Muscle layer of duodenum (tissue), 2 donors: ENCODE measurements around the gene ACSS1.
A peak's percentile ranks its signal among the peaks of the same experiment; 100 is the strongest.

Source experiments
- H3K27ac ChIP-seq: one replicate; pipeline ENCODE4 v1.7.0; 2013; ENCODE audit warnings: mild to moderate bottlenecking, low read length
- H3K27me3 ChIP-seq: one replicate; pipeline ENCODE4 v1.7.0; 2013; ENCODE audit warnings: low read depth, mild to moderate bottlenecking, control low read depth, low read length
- H3K36me3 ChIP-seq, 2 donors: one replicate each; pipeline ENCODE4 v1.7.0; 2013; ENCODE audit warnings: low read length in 2 of 2, control low read depth in 1 of 2, mild to moderate bottlenecking in 1 of 2; ENCODE audit not compliant: insufficient read depth in 2 of 2, control insufficient read depth in 1 of 2
- H3K4me1 ChIP-seq, 2 donors: one replicate each; pipeline ENCODE4 v1.7.0; 2013; ENCODE audit warnings: low read length in 2 of 2, mild to moderate bottlenecking in 2 of 2, control low read depth in 1 of 2, moderate library complexity in 1 of 2; ENCODE audit not compliant: insufficient read depth in 2 of 2, control insufficient read depth in 1 of 2
- H3K4me3 ChIP-seq, 2 donors: one replicate each; pipeline ENCODE4 v1.7.0; 2013; ENCODE audit warnings: low read length in 2 of 2, low read depth in 1 of 2, mild to moderate bottlenecking in 1 of 2
- H3K9me3 ChIP-seq, 2 donors: one replicate each; pipeline ENCODE4 v1.7.0; 2013; ENCODE audit warnings: low read length in 2 of 2, control low read depth in 1 of 2, mild to moderate bottlenecking in 1 of 2; ENCODE audit not compliant: control insufficient read depth in 1 of 2
- donor health status: healthy.

The ACSS1 gene

DNA sequence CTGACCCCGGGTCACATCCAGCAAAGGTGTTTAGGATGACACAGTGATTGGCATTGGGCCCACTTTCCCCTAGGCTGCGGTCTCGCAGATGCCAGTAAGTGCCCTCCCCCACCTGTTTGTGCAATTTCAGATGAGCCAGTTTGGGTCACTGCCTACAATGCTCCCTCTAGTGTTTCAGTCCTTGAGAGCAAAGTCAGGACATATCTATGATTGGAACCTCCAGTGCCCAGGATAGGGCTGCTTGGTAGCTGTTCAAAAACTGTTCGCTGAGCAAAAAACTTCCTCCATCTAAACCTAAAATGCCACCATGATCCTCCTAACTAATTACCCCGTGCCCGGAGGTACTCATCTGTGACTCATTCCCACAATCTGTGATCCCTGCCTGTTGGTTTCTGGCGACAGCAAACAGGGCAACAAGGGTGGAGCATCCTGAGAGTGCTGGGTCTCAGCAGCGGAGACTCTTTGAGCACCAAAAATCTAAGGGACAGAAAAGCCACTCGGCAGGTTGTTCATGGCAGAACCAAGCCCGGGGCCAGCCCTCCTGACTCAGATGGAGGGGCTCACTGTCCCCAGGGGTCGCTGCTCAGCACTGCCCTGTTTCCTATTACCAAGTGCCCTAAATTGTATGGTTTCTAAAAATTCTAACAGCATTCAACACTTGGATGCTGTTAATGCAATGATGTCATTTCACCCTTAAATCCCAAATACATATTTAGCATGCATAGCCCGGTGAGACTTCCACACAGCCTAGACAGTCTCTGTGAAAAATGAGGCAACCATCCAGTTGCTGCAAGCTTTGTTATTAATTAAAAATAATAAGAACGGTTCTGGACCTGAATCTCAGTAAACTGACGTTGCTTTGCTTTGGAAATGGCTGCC, 19.0 kb upstream of the ACSS1 start:
- Histone ChIP-seq H3K9me3 (no peaks in the 10 kb centered on the region), H3K27ac (no peak overlapping the region), H3K36me3 (no peaks in the 10 kb centered on the region), H3K4me3 (peak overlapping the region; percentile 30 to 54), H3K4me1 (peaks cover 0 to 20% of the 10 kb centered on the region in 2 donors), H3K27me3 (peaks cover 32% of the 10 kb centered on the region)

- Histone ChIP-seq H3K36me3 (no peaks in the 10 kb centered on the region), H3K27ac (no peak overlapping the region), H3K4me1 (peaks cover 0 to 13% of the 10 kb centered on the region in 2 donors), H3K27me3 (peaks cover 26% of the 10 kb centered on the region), H3K9me3 (no peaks in the 10 kb centered on the region), H3K4me3 (no peak overlapping the region)
These were observed 18.3 kb upstream of the ACSS1 start for GRCh38 chr20:25076201-25076600.

- peaks cover 0 to 11% of the 10 kb centered on the region in 2 donors for H3K4me1 ChIP-seq
- H3K4me3 ChIP-seq: no peak overlapping the region
- H3K27ac ChIP-seq: no peak overlapping the region
- no peaks in the 10 kb centered on the region for H3K9me3 ChIP-seq
- peaks cover 18% of the 10 kb centered on the region for H3K27me3 ChIP-seq
- H3K36me3 ChIP-seq: no peaks in the 10 kb centered on the region
These were observed 15.6 kb upstream of the ACSS1 start for GRCh38 chr20:25073544-25073943.

- Histone ChIP-seq H3K4me1 (peaks cover 0 to 8% of the 10 kb centered on the region in 2 donors), H3K27ac (no peak overlapping the region), H3K4me3 (no peak overlapping the region), H3K36me3 (no peaks in the 10 kb centered on the region), H3K27me3 (peaks cover 18% of the 10 kb centered on the region), H3K9me3 (no peaks in the 10 kb centered on the region)
These were observed 14.4 kb upstream of the ACSS1 start for GRCh38 chr20:25072226-25072811.

- Histone ChIP-seq H3K27ac (no peak overlapping the region), H3K27me3 (peaks cover 18% of the 10 kb centered on the region), H3K4me1 (peaks cover 0 to 3% of the 10 kb centered on the region in 2 donors), H3K4me3 (no peak overlapping the region), H3K36me3 (no peaks in the 10 kb centered on the region), H3K9me3 (no peaks in the 10 kb centered on the region)
These were observed 13.8 kb upstream of the ACSS1 start for GRCh38 chr20:25071734-25072133.

- H3K27me3 ChIP-seq: peaks cover 15% of the 10 kb centered on the region
- no peak overlapping the region for H3K4me3 ChIP-seq
- peaks cover 0 to 1% of the 10 kb centered on the region in 2 donors for H3K4me1 ChIP-seq
- H3K9me3 ChIP-seq: no peaks in the 10 kb centered on the region
- H3K27ac ChIP-seq: no peak overlapping the region
- H3K36me3 ChIP-seq: no peaks in the 10 kb centered on the region
These were observed 13.0 kb upstream of the ACSS1 start for GRCh38 chr20:25070821-25071473.

DNA sequence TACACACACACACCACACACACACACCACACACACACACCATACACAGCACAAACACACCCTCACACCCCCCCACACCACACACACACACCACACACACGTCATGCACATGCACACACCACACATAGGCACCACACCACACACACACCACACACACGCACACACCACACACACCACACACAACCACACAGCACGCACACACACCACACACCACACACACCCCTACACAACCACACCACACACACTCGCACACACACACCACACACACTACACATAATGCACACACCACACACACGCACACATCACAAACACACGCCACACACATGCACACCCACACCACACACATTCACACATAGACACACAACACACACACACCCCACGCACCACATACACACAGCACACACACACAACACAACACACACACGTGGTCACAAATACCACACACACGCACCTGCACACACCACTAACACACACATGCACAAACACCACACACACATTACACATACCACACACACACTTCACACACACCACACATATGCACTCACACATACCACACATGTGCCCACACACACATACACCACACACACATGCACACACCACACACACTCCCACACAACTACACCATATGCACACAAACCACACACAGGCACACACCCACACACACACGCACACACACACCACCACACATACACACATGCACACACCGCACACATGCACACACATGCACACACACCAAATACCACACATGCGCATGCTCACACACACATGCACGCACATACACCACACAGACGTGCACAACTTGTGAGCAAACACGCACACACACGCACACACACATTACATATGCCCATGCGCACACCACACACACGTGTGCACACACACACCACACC, 9.4 kb upstream of the ACSS1 start:
- H3K27me3 ChIP-seq: peaks cover 7% of the 10 kb centered on the region
- no peaks in the 10 kb centered on the region for H3K9me3 ChIP-seq
- H3K4me3 ChIP-seq: no peak overlapping the region
- no peak overlapping the region for H3K27ac ChIP-seq
- no peaks in the 10 kb centered on the region for H3K36me3 ChIP-seq
- H3K4me1 ChIP-seq: peaks cover 4 to 8% of the 10 kb centered on the region in 2 donors

- Histone ChIP-seq H3K4me1 (peaks cover 4 to 8% of the 10 kb centered on the region in 2 donors), H3K9me3 (no peaks in the 10 kb centered on the region), H3K27me3 (peaks cover 4% of the 10 kb centered on the region), H3K4me3 (no peak overlapping the region), H3K36me3 (no peaks in the 10 kb centered on the region), H3K27ac (no peak overlapping the region)
These were observed 8.4 kb upstream of the ACSS1 start for GRCh38 chr20:25066386-25066785.

GRCh38 chr20:25065625-25066338, 7.8 kb upstream of the ACSS1 start:
- H3K4me1 ChIP-seq: peaks cover 4 to 8% of the 10 kb centered on the region in 2 donors
- H3K9me3 ChIP-seq: no peaks in the 10 kb centered on the region
- H3K36me3 ChIP-seq: no peaks in the 10 kb centered on the region
- H3K27ac ChIP-seq: no peak overlapping the region
- no peak overlapping the region for H3K4me3 ChIP-seq
- H3K27me3 ChIP-seq: peaks cover 4% of the 10 kb centered on the region

DNA sequence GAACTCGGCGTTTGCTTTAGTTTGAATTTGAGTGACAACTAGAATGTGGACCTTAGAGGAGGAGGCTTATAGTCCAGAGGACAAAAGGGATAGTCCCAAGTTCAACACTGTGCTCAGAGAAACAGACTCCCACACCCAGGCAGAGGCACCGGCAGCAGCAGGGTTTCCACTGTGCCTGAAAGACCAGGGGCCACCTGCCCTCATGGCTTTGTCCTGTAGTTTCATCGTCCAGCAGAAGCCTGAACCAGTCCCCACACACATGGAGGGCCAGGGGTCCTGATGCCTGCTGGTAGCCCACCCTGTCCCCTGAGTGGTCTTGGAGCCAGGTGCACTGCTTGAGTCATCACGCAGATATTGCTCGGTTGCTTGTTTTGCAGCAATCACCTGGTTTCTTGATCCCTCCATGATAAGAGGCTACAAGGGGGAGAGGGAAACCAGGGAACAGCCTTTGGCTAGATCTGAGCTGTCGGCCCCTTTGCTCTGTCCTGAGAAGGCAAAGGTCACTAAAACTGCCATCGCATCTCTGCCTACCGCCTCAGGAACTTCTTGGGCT, 7.2 kb upstream of the ACSS1 start:
- H3K27me3 ChIP-seq: peaks cover 4% of the 10 kb centered on the region

More for the DNA sequence above, 7.2 kb upstream of the ACSS1 start:
- Histone ChIP-seq H3K4me1 (peaks cover 4 to 8% of the 10 kb centered on the region in 2 donors), H3K9me3 (no peaks in the 10 kb centered on the region), H3K36me3 (no peaks in the 10 kb centered on the region), H3K4me3 (no peak overlapping the region), H3K27ac (no peak overlapping the region)
